GM21528 (cell line): ENCODE data around the gene CYB5R3.
A peak's percentile ranks its signal among the peaks of the same experiment; 100 is the strongest.
"Not testable (repeated sequence)": the region's sequence is repeated elsewhere in the genome, so short reads cannot be mapped to it uniquely, and the experiment has no call there.

Source experiments
- ATAC-seq: cut with Tn5 transposase; IDR thresholded peaks from one replicate; pipeline ENCODE4 v1.9.1; 2021; ENCODE audit warnings: mild to moderate bottlenecking, moderate library complexity; ENCODE audit not compliant: unreplicated experiment, low FRiP score

The CYB5R3 gene

GRCh38 chr22:42626951-42627625 lies 22.1 kb downstream of the CYB5R3 start:
- ATAC-seq: no peak

GRCh38 chr22:42626431-42626830 lies 22.8 kb downstream of the CYB5R3 start:
- no peak for ATAC-seq

GRCh38 chr22:42625416-42625815 lies 23.8 kb downstream of the CYB5R3 start:
- no peak for ATAC-seq

GRCh38 chr22:42624551-42625106 lies 24.6 kb downstream of the CYB5R3 start:
- ATAC-seq: no peak

GRCh38 chr22:42623756-42624441 lies 25.3 kb downstream of the CYB5R3 start:
- ATAC-seq: no peak

GRCh38 chr22:42623301-42623751 lies 25.9 kb downstream of the CYB5R3 start:
- ATAC-seq: no peak

- ATAC-seq: no peak
Measured at GRCh38 chr22:42622061-42622710, 27.0 kb downstream of the CYB5R3 start.

- no peak for ATAC-seq
Measured at GRCh38 chr22:42621505-42622002, 27.6 kb downstream of the CYB5R3 start.

GRCh38 chr22:42620084-42620483 lies 29.1 kb downstream of the CYB5R3 start:
- no peak for ATAC-seq

GRCh38 chr22:42619261-42620063 lies 29.7 kb downstream of the CYB5R3 start:
- no peak for ATAC-seq

- no peak for ATAC-seq
Measured at GRCh38 chr22:42617155-42617983, 31.8 kb downstream of the CYB5R3 start.

- not testable (repeated sequence) for ATAC-seq
Measured at GRCh38 chr22:42615860-42616175, 33.4 kb downstream of the CYB5R3 start.

- peak; percentile 59 for ATAC-seq
Measured at GRCh38 chr22:42615092-42615859, 33.9 kb downstream of the CYB5R3 start.

GRCh38 chr22:42614312-42615091 lies 34.7 kb downstream of the CYB5R3 start, which contains the start of gene POLDIP3:
Gene POLDIP3 (minus strand): TSS chr22:42614883. CDS start chr22:42614857, 26 bp downstream.
- ATAC-seq: peak; percentile 73

- peak; percentile 1 for ATAC-seq
Measured at GRCh38 chr22:42613872-42614301, 35.3 kb downstream of the CYB5R3 start.

- ATAC-seq: no peak
Measured at GRCh38 chr22:42612336-42612735, 36.9 kb downstream of the CYB5R3 start.

- ATAC-seq: no peak
Measured at GRCh38 chr22:42611051-42611450, 38.1 kb downstream of the CYB5R3 start.

- ATAC-seq: no peak
Measured at GRCh38 chr22:42610186-42610585, 39.0 kb downstream of the CYB5R3 start.
